ENCODE data around the gene PIEZO2.

- TF ChIP-seq CTCF (IDR thresholded peaks at IDR 0.05; ENCODE audit: low read depth, low read length, poor library complexity, severe bottlenecking) = no peak
- no peak for TF ChIP-seq EZH2phosphoT487 (IDR thresholded peaks at IDR 0.05; ENCODE audit: borderline replicate concordance, low read length)
Measured at GRCh38 chr18:10688766-10689165, 460.6 kb downstream of the PIEZO2 start.

All from DOHH2 (cell line).